Adipocyte (in vitro differentiated cells): ENCODE measurements around the gene RPUSD3.

ENCODE experiments used
- DNase-seq: peaks from one replicate; pipeline ENCODE4 v3.0.0-alpha.2; 2015; ENCODE audit warnings: low read depth
- H3K27me3 ChIP-seq: replicated peaks from 2 replicates; pipeline ENCODE4 v1.7.0; 2013; ENCODE audit warnings: mild to moderate bottlenecking, low read length, moderate library complexity; ENCODE audit not compliant: control insufficient read depth, insufficient read depth
- H3K36me3 ChIP-seq: 2 replicates; pipeline ENCODE4 v1.7.0; 2013; ENCODE audit warnings: low read length, mild to moderate bottlenecking, moderate library complexity; ENCODE audit not compliant: control insufficient read depth, insufficient read depth, severe bottlenecking
- H3K4me1 ChIP-seq: 2 replicates; pipeline ENCODE4 v1.7.0; 2013; ENCODE audit warnings: mild to moderate bottlenecking, low read length, moderate library complexity; ENCODE audit not compliant: control insufficient read depth, insufficient read depth
- H3K4me3 ChIP-seq: 2 replicates; pipeline ENCODE4 v1.7.0; 2013; ENCODE audit warnings: mild to moderate bottlenecking, low read length, moderate library complexity
- H3K9ac ChIP-seq: 2 replicates; pipeline ENCODE4 v1.7.0; 2013; ENCODE audit warnings: mild to moderate bottlenecking, low read length, moderate library complexity
- H3K9me3 ChIP-seq: 2 replicates; pipeline ENCODE4 v1.7.0; 2013; ENCODE audit warnings: mild to moderate bottlenecking, low read length, moderate library complexity; ENCODE audit not compliant: control insufficient read depth

The RPUSD3 gene

DNA sequence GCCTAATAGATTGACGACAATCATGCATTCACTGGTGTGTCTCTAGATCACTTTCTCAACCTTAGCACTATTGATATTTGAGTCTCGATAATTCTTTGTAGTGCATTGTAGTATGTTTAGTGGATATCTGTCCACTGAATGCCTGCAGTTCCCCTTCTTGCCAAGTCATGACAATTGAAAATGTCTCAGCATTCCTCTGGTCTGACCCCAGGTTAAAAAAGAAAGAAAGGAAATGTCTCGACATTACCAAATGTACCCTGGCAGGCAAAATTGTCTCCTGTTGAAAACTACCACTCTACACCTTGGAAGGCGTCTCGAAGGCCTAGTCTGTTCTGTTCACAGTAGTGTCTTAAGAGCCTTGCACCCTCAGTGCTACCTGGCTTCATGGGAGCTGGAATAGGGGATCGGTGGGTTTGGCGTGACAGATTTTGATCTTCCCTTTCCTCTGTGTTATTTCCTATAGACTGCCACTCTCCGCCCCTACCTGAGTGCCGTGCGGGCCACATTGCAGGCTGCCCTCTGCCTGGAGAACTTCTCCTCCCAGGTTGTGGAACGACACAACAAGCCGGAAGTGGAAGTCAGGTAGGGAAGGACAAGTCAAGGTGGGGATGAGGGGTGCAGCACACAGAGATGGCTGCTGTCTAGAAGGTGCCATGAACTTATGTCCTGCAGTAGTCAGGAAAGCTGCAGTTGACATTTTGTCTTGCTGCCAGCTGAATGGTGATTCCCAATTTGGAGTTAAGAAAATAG, 46.4 kb downstream of the RPUSD3 start:
- Histone ChIP-seq H3K4me3 (no peak overlapping the region), H3K27me3 (no peaks in the 10 kb centered on the region), H3K36me3 (peaks cover 55% of the 10 kb centered on the region), H3K9me3 (no peaks in the 10 kb centered on the region), H3K4me1 (peaks cover 6% of the 10 kb centered on the region), H3K9ac (no peak overlapping the region)
- DNase-seq = no peak

DNA sequence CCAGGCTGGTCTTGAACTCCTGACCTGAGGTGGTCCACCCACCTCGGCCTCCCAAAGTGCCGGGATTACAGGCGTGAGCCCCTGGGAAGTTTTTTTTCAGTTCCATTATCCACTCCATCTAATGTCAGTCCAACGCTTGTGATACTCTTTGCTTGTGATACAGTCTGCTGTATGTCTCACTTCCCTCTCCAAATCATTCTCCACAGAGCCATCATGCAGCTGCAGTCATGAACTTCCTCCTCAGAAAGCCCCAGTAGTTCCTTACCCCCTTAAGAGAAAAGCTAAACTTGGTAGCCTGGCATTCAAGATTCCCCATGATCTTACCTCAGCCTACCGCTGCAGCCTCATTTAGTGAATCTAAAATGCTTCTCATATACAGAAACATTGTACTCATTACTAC, 48.6 kb downstream of the RPUSD3 start:
- H3K36me3 ChIP-seq = peaks cover 37% of the 10 kb centered on the region

DNA sequence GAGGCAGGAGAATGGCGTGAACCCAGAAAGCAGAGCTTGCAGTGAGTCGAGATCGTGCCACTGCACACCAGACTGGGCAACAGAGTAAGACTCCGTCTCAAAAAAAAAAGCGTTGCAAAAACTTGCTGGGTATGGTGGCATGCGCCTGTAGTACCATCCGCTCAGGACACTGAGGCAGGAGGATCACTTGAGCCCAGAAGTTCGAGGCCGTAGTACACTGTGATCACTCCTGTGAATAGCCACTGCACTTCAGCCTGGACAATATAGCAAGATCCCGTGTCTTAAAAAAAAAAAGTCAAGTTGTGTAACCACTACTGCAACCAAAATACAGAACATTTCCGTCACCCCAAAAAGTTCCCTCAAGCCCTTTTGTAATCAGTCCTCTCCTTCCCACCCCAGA, 49.4 kb downstream of the RPUSD3 start:
- Histone ChIP-seq H3K4me3 (peak overlapping the region; percentile 96), H3K4me1 (peaks cover 14% of the 10 kb centered on the region), H3K27me3 (no peaks in the 10 kb centered on the region)

More for the DNA sequence above, 48.6 kb downstream of the RPUSD3 start:
- H3K4me3 ChIP-seq = no peak overlapping the region
- no peaks in the 10 kb centered on the region for H3K27me3 ChIP-seq
- H3K9me3 ChIP-seq = no peaks in the 10 kb centered on the region
- no peak for DNase-seq
- H3K4me1 ChIP-seq = peaks cover 14% of the 10 kb centered on the region
- no peak overlapping the region for H3K9ac ChIP-seq

DNA sequence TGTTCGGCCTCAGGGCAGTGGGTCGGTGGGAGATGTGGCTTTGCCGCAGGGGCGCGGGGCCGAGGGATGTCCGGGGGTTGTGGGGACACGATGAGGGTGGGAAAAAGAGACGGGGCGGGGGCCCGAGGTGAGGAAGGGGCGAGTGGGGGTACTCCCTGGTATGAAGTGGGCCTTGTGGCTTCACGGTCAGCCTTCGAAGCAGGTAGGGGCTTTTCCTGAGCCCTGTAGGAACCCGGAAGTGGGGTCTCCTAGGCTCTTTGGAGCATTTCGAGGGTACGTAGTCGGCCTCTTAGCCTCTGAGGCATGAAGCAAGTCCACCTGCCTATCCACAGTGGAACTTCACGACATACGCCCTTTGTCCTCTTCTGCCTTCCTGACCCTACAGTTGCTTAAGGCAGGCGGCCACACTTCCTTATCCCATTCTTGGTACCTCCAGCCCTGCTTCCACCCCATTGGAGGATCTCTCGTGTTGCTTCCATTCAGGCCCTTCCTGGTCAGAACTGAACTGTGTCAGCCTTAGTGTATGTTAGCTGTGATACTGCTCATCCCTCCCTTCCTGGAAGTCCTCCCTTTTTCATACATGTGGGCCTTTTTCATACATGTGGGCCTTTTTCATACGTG, 50.5 kb downstream of the RPUSD3 start:
- Histone ChIP-seq H3K9me3 (no peaks in the 10 kb centered on the region), H3K9ac (peak overlapping the region; percentile 99), H3K4me3 (peak overlapping the region; percentile 96), H3K4me1 (peaks cover 14% of the 10 kb centered on the region), H3K27me3 (no peaks in the 10 kb centered on the region), H3K36me3 (peaks cover 31% of the 10 kb centered on the region)
- peak; percentile 73 for DNase-seq

More for the DNA sequence above, 49.4 kb downstream of the RPUSD3 start:
- DNase-seq = no peak
- Histone ChIP-seq H3K36me3 (peaks cover 37% of the 10 kb centered on the region), H3K9ac (no peak overlapping the region), H3K9me3 (no peaks in the 10 kb centered on the region)

DNA sequence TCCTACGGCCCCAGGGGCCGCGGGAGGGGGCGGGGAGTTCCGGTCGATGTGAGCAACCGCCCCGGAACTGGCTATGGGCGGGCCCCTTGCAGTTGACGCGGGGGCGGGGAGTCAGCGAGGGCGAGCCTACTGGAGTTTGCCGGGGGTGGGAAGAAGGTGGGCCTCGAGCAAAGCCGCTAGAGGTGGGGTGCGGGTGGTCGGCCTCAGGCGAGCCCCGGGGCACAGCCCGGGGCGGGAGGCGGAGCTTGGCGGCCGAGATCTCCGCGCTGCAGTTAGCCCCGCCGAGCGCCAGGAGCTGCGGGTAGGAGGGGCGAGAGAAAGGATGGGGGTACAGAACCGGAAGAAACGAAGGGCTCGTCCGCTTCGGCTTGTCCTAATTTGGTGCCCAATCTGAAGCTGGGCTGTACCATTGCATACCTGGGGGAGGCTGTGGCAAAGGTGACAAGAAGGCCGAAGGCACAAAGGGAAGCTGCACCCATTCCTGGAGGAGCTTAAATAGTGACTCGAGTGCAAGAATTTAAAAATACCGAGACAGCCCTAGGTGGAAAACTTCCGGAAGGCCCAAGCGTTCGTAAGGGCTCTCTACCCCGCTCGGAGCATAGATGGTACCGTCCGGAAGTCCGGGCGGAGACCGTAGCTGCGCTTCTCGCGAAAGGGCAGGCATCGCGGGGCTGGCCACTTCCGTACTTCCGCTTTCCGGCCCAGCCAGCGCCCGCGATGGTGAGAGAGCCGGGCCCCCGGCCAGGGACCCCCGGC, 51.2 kb downstream of the RPUSD3 start, which contains the start of the genes ARPC4 and TADA3:
ARPC4 (plus strand) TSS at position 678 of the 756 bp plus-strand sequence; CDS start at position 718, 40 bp downstream.
TADA3 (minus strand) TSS at position 69 of the 756 bp plus-strand sequence. CDS start 1,007 bp downstream, outside the sequence.
- no peaks in the 10 kb centered on the region for H3K27me3 ChIP-seq
- no peaks in the 10 kb centered on the region for H3K9me3 ChIP-seq
- peak within 1 kb of the TSS; percentile 99 for H3K9ac ChIP-seq
- DNase-seq = peak; percentile 97
- peaks cover 14% of the 10 kb centered on the region for H3K4me1 ChIP-seq
- peak within 1 kb of the TSS; percentile 96 for H3K4me3 ChIP-seq
- peaks cover 28% of the 10 kb centered on the region for H3K36me3 ChIP-seq

DNA sequence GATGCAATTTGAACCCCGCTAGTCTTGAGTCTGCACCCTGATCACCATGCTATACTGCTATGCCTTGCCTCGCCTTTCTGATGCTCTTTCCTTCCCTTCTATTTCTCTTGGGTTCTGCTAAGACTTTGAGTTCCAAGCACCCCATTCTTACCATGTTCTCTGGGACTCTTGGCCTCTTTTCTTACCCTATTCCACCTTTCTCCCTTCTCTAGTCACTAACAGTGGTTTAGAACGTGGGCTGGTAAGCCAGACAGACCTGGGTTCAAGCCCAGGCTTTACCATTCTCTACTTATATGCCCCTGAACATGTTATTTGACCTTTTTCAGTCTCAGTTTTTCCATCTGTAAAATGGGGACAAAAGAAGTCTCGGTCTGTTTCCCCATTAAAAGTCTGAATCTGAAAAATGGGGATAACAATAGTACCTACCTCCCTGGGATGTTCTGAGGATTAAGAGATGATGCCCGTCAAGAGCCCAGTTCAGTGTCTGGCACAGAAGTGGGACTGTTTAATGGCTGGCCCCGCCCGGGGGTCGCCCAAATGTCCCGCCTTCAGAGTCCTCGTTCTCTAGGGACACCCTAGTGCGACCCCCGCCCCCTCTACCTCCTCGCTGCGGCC, 51.9 kb downstream of the RPUSD3 start:
- Histone ChIP-seq H3K4me1 (peaks cover 14% of the 10 kb centered on the region), H3K9me3 (no peaks in the 10 kb centered on the region), H3K27me3 (no peaks in the 10 kb centered on the region), H3K4me3 (peak overlapping the region; percentile 96), H3K36me3 (peaks cover 25% of the 10 kb centered on the region), H3K9ac (peak overlapping the region; percentile 99)
- DNase-seq = no peak

DNA sequence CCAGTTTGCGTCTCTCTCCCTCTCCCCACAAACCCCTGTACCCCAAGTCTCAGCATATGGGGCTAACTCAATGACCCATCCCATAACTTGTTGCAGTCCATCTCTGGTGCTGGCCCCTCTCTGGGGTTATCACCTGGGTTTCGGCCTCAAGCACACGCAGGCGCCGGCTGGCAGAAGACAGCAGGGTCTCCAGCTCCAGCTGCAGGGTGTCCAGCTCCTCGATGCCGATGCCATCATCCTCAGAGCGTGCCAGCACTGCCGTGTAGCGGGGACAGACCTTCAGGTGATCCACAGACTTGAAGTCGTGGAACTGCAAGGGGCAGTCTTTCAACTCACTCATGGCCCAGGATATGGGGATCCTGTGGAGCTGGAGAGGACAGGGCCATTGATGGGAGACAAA, 52.7 kb downstream of the RPUSD3 start:
- no peaks in the 10 kb centered on the region for H3K27me3 ChIP-seq
- H3K9ac ChIP-seq = peak overlapping the region; percentile 99
- peaks cover 32% of the 10 kb centered on the region for H3K36me3 ChIP-seq
- no peak for DNase-seq
- peaks cover 14% of the 10 kb centered on the region for H3K4me1 ChIP-seq
- H3K9me3 ChIP-seq = no peaks in the 10 kb centered on the region
- H3K4me3 ChIP-seq = no peak overlapping the region
